SK-N-MC (cell line): Measurements from ENCODE around the gene ANKRD44.
"Not testable (repeated sequence)": the region's sequence is repeated elsewhere in the genome, so short reads cannot be mapped to it uniquely, and the experiment has no call there.

Source experiments
- EZH2 ChIP-seq: fragments of 200-600 bp; sonication (generic); IDR thresholded peaks from one replicate; pipeline ENCODE4 v1.6.1; 2017; ENCODE audit warnings: antibody characterized with exemption
- FOXP2 ChIP-seq: optimal IDR thresholded peaks from 2 replicates; pipeline ENCODE3; 2011; ENCODE audit warnings: mild to moderate bottlenecking, moderate library complexity; ENCODE audit not compliant: insufficient read depth; ENCODE audit errors: extremely low read length, control extremely low read depth
- POLR2AphosphoS5 ChIP-seq: IDR thresholded peaks from 2 replicates; pipeline ENCODE4 v1.6.1; 2012; ENCODE audit warnings: mild to moderate bottlenecking, low read depth, low read length, borderline replicate concordance

- TF ChIP-seq POLR2AphosphoS5, EZH2, FOXP2: not testable (repeated sequence)
Measured at GRCh38 chr2:197062574-197062973, 248.0 kb downstream of the ANKRD44 start.
